Heart right ventricle (tissue), 16 donors: ENCODE data around the gene MAP3K20. TPM values are rescaled to one million over a fixed set of nuclear protein-coding genes. Genes with fewer than 3 reads are reported as not detected.

Experiments
- ATAC-seq, 8 donors: fragments of 200-7000 bp; cut with Tn5 transposase; one replicate each; pipeline ENCODE4 v1.9.1; 2020; ENCODE audit warnings: mild to moderate bottlenecking in 8 of 8, moderate library complexity in 8 of 8, moderate number of reproducible peaks in 1 of 8
- DNase-seq, 2 donors: peaks; one replicate each; pipeline ENCODE4 v3.0.0-alpha.2; 2020
- H3K27ac ChIP-seq, 10 donors: fragments of 200-600 bp; sonication (generic) in 2 of 10; one replicate each; pipeline versions ENCODE4 v1.5.0 to v1.8.0; 2020 to 2022; ENCODE audit warnings: mild to moderate bottlenecking in 3 of 10
- H3K27me3 ChIP-seq, 7 donors: fragments of 200-600 bp; one replicate each; pipeline ENCODE4 v1.8.0; 2021 to 2022; ENCODE audit warnings: mild to moderate bottlenecking in 2 of 7
- H3K36me3 ChIP-seq, 9 donors: fragments of 200-600 bp; sonication (generic) in 1 of 9; one replicate each; pipeline versions ENCODE4 v1.5.0 to v1.8.0; 2020 to 2022; ENCODE audit warnings: mild to moderate bottlenecking in 2 of 9
- H3K4me1 ChIP-seq, 9 donors: fragments of 200-600 bp; sonication (generic) in 1 of 9; one replicate each; pipeline versions ENCODE4 v1.5.0 to v1.8.0; 2020 to 2022; ENCODE audit warnings: mild to moderate bottlenecking in 4 of 9
- H3K4me3 ChIP-seq, 10 donors: fragments of 200-600 bp; sonication (generic) in 2 of 10; one replicate each; pipeline versions ENCODE4 v1.5.0 to v1.8.0; 2020 to 2022; ENCODE audit warnings: mild to moderate bottlenecking in 7 of 10, moderate library complexity in 2 of 10
- H3K9me3 ChIP-seq, 11 donors: fragments of 200-600 bp in 10 of 11; sonication (generic) in 2 of 11; one replicate each; pipeline versions ENCODE4 v1.5.0 to v1.8.0; 2013 to 2022; ENCODE audit warnings: mild to moderate bottlenecking in 2 of 11, control low read depth in 1 of 11, moderate library complexity in 1 of 11
- CTCF ChIP-seq, 9 donors: fragments of 200-600 bp; sonication (generic) in 2 of 9; IDR thresholded peaks; one replicate each; pipeline versions ENCODE4 v1.5.0 to v1.8.0; 2021 to 2022; ENCODE audit warnings: antibody characterized with exemption in 9 of 9, mild to moderate bottlenecking in 5 of 9, moderate library complexity in 1 of 9
- WGBS, 2 donors: extraction: QIAGEN DNeasy Blood & Tissue Kit; methylation state at CpG; one replicate each; pipeline ENCODE4 v1.1.7; 2013; ENCODE audit warnings: inconsistent platforms in 1 of 2; 5-methylcytosine and 5-hydroxymethylcytosine counted together
- intact Hi-C, 10 donors: fragments of 100-400 bp; cut with DNase I; formaldehyde crosslinking; loops; one replicate each; pipeline versions ENCODE4 v1.11.1 to v1.14.2; 2022
- polyA plus RNA-seq, 2 donors: library from polyadenylated mRNA; stranded (reverse); fragments of 200-250 nt; gene quantifications; one replicate each; pipeline ENCODE4 v1.2.3, GENCODE V29; 2013
- total RNA-seq, 10 donors: library from RNA; stranded (reverse); fragmentation: NEBNext Ultra II Directional in 3 of 10; extraction: Animal tissue kit (Norgen Biotek cat#: 25700) in 3 of 10; gene quantifications; one replicate each; pipeline versions ENCODE4 v1.2.1 to v1.2.4, GENCODE V29; 2021 to 2023
- donor health status: Arrhythmogenic right ventricular cardiomyopathy.
- donor health status: ischemic (EF 13 %, LVEDD 7.1; RV severe dilation, severe dysfunction).
- donor health status: healthy with polysubstance abuse.
- donor health status: DM: no; HTN: yes; CAD: no.
- donor health status: DM: no; HTN: no; CAD: no.
- donor health status: ischemic (EF 25% LVEDD 6.9; RV normal size, moderate dysfunction).
- donor health status: ischemic (EF 25% LVEDD 5.7; RV mildly dilated, moderate dysfunction).
- donor health status: healthy.
- donor health status: DM: yes; HTN: yes; CAD: no.
- donor health status: Ischemic cardiomyopathy.
- donor health status: ischemic (EF 35%, LVEDD 5.7; RV mildly dilated, moderate dysfunction).
- donor health status: nonischemic (EF 11% LVEDD 7.7; RV severe dilation, severe dysfunction).
- donor health status: DM: yes; HTN: yes; CAD: no.
- donor health status: PGD.
- donor health status: ischemic (EF 29% LVEDD 5.4; RV normal size, mild dysfunction).
- donor health status: nonischemic (EF 23%, LVEDD 6.1; RV moderate dilation, normal function).

Gene MAP3K20
- total and polyA plus RNA-seq, 12 donors, result 63.2 to 560 (median 420) TPM

GRCh38 chr2:173311844-173312606, 236.4 kb downstream of the MAP3K20 start:
- no peak overlapping the region for H3K27ac ChIP-seq
- TF ChIP-seq CTCF (IDR thresholded peaks at IDR 0.05), result no peak
- H3K4me3 ChIP-seq, result no peak overlapping the region
- H3K4me1 ChIP-seq, result no peaks in the 10 kb centered on the region
- DNase-seq, result no peak
- H3K36me3 ChIP-seq, result no peaks in the 10 kb centered on the region
- 88 to 92% methylated on average over 9 of the region's 9 CpGs for WGBS, 2 donors
- intact Hi-C loops, result no loop called here
- H3K27me3 ChIP-seq, result no peaks in the 10 kb centered on the region
- H3K9me3 ChIP-seq, result peaks cover 0 to 12% (median 0%) of the 10 kb centered on the region in 11 donors
- no peak for ATAC-seq
